ENCODE measurements around the gene DNM3.

GRCh38 chr1:172276120-172276818 lies 435.0 kb downstream of the DNM3 start:
- TF ChIP-seq CTCF (IDR thresholded peaks at IDR 0.05; ENCODE audit: low read depth, low read length, poor library complexity, severe bottlenecking) (no peak), EZH2phosphoT487 (IDR thresholded peaks at IDR 0.05; ENCODE audit: borderline replicate concordance, low read length) (no peak)

Measured in DOHH2 (cell line).